ENCODE measurements around the gene SLC17A9. TPM values are rescaled to one million over a fixed set of nuclear protein-coding genes. Genes with fewer than 3 reads are reported as not detected.

SLC17A9 gene
- total RNA-seq, 1 donor from 2014 or later = 5.3 TPM

DNA sequence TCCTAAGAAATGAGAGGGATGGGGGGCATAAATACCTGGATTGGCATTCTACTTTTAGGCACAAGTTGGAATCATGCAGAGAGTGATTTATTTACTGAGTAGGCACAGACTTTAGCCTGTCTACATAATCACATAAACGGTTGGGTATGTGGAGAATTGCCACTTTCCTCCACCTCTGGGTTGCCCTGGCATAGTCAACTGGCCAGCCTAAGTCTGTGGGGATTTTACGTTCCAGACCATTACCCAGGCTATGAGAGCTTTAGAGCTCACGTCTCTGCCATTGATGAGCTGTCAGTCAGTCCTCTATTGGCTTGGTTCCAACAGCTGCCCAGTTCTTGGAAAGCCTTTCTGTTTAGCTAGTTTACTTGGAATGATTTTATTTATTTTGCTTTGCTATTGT is 59.3 kb downstream of the SLC17A9 start:
- no peak for DNase-seq (ENCODE audit: low spot score in 2 of 2, unreplicated experiment in 2 of 2)
- TF ChIP-seq, protein P1, sequence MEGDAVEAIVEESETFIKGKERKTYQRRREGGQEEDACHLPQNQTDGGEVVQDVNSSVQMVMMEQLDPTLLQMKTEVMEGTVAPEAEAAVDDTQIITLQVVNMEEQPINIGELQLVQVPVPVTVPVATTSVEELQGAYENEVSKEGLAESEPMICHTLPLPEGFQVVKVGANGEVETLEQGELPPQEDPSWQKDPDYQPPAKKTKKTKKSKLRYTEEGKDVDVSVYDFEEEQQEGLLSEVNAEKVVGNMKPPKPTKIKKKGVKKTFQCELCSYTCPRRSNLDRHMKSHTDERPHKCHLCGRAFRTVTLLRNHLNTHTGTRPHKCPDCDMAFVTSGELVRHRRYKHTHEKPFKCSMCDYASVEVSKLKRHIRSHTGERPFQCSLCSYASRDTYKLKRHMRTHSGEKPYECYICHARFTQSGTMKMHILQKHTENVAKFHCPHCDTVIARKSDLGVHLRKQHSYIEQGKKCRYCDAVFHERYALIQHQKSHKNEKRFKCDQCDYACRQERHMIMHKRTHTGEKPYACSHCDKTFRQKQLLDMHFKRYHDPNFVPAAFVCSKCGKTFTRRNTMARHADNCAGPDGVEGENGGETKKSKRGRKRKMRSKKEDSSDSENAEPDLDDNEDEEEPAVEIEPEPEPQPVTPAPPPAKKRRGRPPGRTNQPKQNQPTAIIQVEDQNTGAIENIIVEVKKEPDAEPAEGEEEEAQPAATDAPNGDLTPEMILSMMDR (IDR thresholded peaks at IDR 0.05; ENCODE audit: unreplicated experiment) = no peak
- Mint-ChIP-seq H3K27me3 (ENCODE audit: low read depth) (peaks cover 92% of the 10 kb centered on the region), H3K9me3 (peaks cover 14% of the 10 kb centered on the region), H3K4me3 (no peak overlapping the region), H3K27ac (no peak overlapping the region), H3K36me3 (peaks cover 7% of the 10 kb centered on the region), H3K4me1 (peaks cover 18% of the 10 kb centered on the region)

DNA sequence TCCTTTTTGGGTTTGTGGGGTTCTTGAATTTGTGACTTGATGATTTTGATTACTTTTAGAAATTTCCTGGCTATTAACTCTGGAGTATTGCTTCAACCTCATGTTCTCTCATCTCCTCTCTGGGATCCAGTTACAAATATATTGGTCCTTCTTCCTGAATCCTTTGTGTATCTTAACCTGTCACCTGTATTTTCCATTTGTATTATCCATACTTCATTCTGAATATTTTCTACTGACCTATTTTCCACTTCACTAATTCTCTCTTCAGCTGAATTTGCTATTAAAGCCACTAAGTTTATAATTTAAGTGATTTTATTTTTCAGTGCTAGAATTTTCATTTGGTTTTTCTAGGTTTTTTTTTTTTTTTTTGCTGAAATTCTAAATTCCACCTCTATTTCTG is 60.7 kb downstream of the SLC17A9 start:
- Mint-ChIP-seq H3K27ac (no peak overlapping the region), H3K27me3 (ENCODE audit: low read depth) (peaks cover 80% of the 10 kb centered on the region), H3K9me3 (peaks cover 14% of the 10 kb centered on the region), H3K36me3 (peaks cover 7% of the 10 kb centered on the region), H3K4me1 (peaks cover 18% of the 10 kb centered on the region), H3K4me3 (no peak overlapping the region)
- TF ChIP-seq, protein P1 (IDR thresholded peaks at IDR 0.05; ENCODE audit: unreplicated experiment) = no peak
- DNase-seq (ENCODE audit: low spot score in 2 of 2, unreplicated experiment in 2 of 2) = no peak

DNA sequence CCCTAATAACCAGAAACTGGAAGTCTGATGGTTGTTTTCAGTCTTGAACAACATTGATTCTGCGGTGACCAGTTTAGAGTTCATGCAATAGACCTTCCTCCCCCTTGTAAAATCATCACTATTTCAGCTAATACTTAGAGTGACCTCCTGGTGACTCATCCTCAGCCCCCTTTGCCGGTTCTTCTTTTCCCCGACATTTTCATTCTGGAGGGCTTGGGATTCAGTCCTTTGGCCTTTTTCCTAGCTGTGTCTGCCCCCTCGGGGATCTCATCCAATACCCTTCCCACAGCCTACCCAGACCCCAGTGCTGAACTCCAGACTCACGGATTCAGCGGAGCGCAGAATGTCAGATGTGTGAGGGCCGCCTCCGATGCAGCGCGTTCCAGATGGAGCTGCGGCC is 61.8 kb downstream of the SLC17A9 start:
- no peak for DNase-seq (ENCODE audit: low spot score in 2 of 2, unreplicated experiment in 2 of 2)
- TF ChIP-seq, protein P1 (IDR thresholded peaks at IDR 0.05; ENCODE audit: unreplicated experiment) = no peak
- Mint-ChIP-seq H3K4me1 (peaks cover 13% of the 10 kb centered on the region), H3K27me3 (ENCODE audit: low read depth) (peaks cover 74% of the 10 kb centered on the region), H3K36me3 (peaks cover 7% of the 10 kb centered on the region), H3K9me3 (peaks cover 14% of the 10 kb centered on the region), H3K27ac (no peak overlapping the region), H3K4me3 (no peak overlapping the region)

DNA sequence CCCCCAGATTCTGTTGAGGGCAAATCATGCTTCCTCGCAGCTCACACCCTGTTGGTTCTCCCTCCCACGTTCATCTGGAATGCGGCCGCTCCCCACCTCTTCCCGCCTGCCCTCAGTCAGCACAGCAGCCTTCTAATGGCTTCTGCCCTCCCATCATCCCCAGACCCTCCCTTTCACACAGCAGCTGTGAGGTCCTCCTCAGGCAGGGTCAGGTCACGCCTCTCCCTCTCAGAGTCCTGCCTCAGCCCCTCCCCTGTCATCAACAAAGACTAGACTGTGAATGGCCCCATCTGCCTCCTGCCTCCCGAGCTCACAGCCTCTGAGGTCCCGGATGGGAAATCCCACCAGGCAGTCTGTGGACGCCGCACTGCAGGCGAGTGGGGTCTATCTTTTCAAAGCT is 62.2 kb downstream of the SLC17A9 start:
- TF ChIP-seq, protein P1 (IDR thresholded peaks at IDR 0.05; ENCODE audit: unreplicated experiment) = no peak
- Mint-ChIP-seq H3K4me3 (no peak overlapping the region), H3K4me1 (peaks cover 17% of the 10 kb centered on the region), H3K9me3 (peaks cover 14% of the 10 kb centered on the region), H3K27me3 (ENCODE audit: low read depth) (peaks cover 78% of the 10 kb centered on the region), H3K36me3 (peaks cover 7% of the 10 kb centered on the region), H3K27ac (no peak overlapping the region)
- DNase-seq (ENCODE audit: low spot score in 2 of 2, unreplicated experiment in 2 of 2) = no peak

DNA sequence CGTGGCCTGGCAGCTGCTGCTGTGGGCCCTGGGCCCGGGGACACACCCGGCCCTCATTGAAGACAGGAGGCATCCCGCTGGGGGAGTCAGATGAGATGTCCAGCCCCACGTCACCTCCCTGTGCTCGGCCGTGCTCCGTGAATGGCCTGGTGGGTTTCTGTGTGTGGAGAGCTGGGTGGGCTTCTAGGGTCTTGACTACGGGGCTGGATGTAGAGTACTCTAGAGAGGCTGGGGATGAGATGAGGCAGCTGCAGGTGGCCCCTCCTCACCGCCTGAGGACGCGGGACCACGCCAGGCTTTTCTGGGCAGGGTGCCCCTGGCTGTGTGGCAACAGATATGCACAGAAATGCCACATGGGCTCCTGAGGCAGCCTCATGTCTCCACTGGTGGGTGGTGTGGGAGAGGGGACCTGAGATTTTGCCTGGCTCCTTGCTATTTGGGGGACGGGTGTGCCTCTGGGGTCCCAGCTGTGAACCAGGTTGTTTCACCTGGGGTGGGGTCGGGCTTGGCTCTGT is 62.7 kb downstream of the SLC17A9 start:
- DNase-seq (ENCODE audit: low spot score in 2 of 2, unreplicated experiment in 2 of 2) = no peak
- TF ChIP-seq, protein P1 (IDR thresholded peaks at IDR 0.05; ENCODE audit: unreplicated experiment) = no peak
- Mint-ChIP-seq H3K36me3 (peaks cover 7% of the 10 kb centered on the region), H3K9me3 (peaks cover 14% of the 10 kb centered on the region), H3K27me3 (ENCODE audit: low read depth) (peaks cover 75% of the 10 kb centered on the region), H3K4me1 (peaks cover 18% of the 10 kb centered on the region), H3K27ac (no peak overlapping the region), H3K4me3 (no peak overlapping the region)
